HG02885 (cell line): Measurements from ENCODE around the gene SLC39A6.
"Not testable (repeated sequence)": the region's sequence is repeated elsewhere in the genome, so short reads cannot be mapped to it uniquely, and the experiment has no call there.

Experiments
- ATAC-seq: cut with Tn5 transposase; IDR thresholded peaks from one replicate; pipeline ENCODE4 v1.9.1; 2021; ENCODE audit warnings: mild to moderate bottlenecking; ENCODE audit not compliant: unreplicated experiment, poor library complexity

SLC39A6 gene

GRCh38 chr18:36129300-36130038 lies at the start of gene SLC39A6, which contains the start of gene ELP2:
SLC39A6 (minus strand) TSS chr18:36129340; CDS start chr18:36127007, 2,333 bp downstream.
ELP2 (plus strand) TSS chr18:36129899; CDS start chr18:36129934, 35 bp downstream.
- peak; percentile 91 for ATAC-seq

- no peak for ATAC-seq
Observed at GRCh38 chr18:36177913-36178312, 48.8 kb upstream of the SLC39A6 start.

GRCh38 chr18:36176711-36177110 lies 47.6 kb upstream of the SLC39A6 start:
- ATAC-seq, result no peak

GRCh38 chr18:36176177-36176584 lies 47.0 kb upstream of the SLC39A6 start:
- no peak for ATAC-seq

GRCh38 chr18:36175481-36175880 lies 46.3 kb upstream of the SLC39A6 start:
- ATAC-seq, result no peak

GRCh38 chr18:36169938-36170337 lies 40.8 kb upstream of the SLC39A6 start:
- no peak for ATAC-seq

- ATAC-seq, result not testable (repeated sequence)
Observed at GRCh38 chr18:36168296-36168695, 39.2 kb upstream of the SLC39A6 start.

GRCh38 chr18:36167692-36168218 lies 38.6 kb upstream of the SLC39A6 start:
- ATAC-seq, result no peak

GRCh38 chr18:36162981-36163380 lies 33.8 kb upstream of the SLC39A6 start:
- ATAC-seq, result no peak

GRCh38 chr18:36160959-36161371 lies 31.8 kb upstream of the SLC39A6 start:
- ATAC-seq, result no peak

GRCh38 chr18:36158266-36158867 lies 29.2 kb upstream of the SLC39A6 start:
- ATAC-seq, result no peak

- no peak for ATAC-seq
Observed at GRCh38 chr18:36157441-36157840, 28.3 kb upstream of the SLC39A6 start.

- no peak for ATAC-seq
Observed at GRCh38 chr18:36155851-36156757, 27.0 kb upstream of the SLC39A6 start.

- no peak for ATAC-seq
Observed at GRCh38 chr18:36153771-36154170, 24.6 kb upstream of the SLC39A6 start.

GRCh38 chr18:36153203-36153602 lies 24.1 kb upstream of the SLC39A6 start:
- ATAC-seq, result no peak

- no peak for ATAC-seq
Observed at GRCh38 chr18:36152781-36153180, 23.6 kb upstream of the SLC39A6 start.

GRCh38 chr18:36149514-36150289 lies 20.6 kb upstream of the SLC39A6 start:
- peak; percentile 98 for ATAC-seq

GRCh38 chr18:36143391-36143790 lies 14.3 kb upstream of the SLC39A6 start:
- no peak for ATAC-seq

- no peak for ATAC-seq
Observed at GRCh38 chr18:36142751-36143150, 13.6 kb upstream of the SLC39A6 start.

- ATAC-seq, result no peak
Observed at GRCh38 chr18:36141576-36141975, 12.4 kb upstream of the SLC39A6 start.
